HG02759 (cell line): ENCODE measurements around the gene PLAAT5.

Experiments
- ATAC-seq: cut with Tn5 transposase; IDR thresholded peaks from one replicate; pipeline ENCODE4 v1.9.1; 2021; ENCODE audit warnings: mild to moderate bottlenecking, moderate library complexity; ENCODE audit not compliant: unreplicated experiment

Gene PLAAT5

GRCh38 chr11:63516109-63516508 lies 25.1 kb upstream of the PLAAT5 start:
- no peak for ATAC-seq

- no peak for ATAC-seq
Observed at GRCh38 chr11:63512816-63513215, 21.8 kb upstream of the PLAAT5 start.

DNA sequence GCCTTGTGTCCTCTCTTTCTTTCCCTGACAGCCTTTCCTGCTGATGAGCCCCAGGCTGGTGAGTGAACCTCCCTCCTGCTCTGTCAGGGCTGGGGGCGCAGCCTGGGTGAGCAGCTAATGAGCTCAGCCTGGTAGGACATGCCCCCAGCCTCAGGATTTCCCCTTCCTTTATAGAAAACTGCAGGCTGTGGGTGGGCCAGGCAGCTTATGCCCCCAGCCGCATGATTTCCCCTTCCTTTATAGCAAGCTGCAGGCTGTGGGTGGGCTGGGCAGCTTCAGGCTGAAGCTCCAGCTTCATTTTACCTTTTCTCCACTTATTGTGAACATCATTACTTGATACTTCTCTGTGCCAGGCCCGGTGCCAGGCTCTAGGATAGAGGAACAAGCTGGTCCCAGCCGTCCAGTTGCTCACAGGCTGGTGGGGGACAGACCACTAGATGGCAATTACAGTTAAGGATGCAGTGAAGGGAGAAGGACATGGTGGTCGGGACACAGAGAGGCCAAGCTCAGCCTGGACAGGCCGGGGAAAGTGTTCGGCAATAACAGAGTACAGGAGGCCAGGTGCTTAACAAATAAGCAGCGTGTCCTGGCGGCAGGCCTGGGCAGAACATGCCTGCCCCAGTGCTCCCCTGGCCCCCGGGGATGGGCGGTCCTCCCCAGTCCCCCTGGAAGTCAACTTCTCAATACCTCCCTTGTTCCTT lies 20.2 kb upstream of the PLAAT5 start:
- no peak for ATAC-seq

GRCh38 chr11:63510360-63511047 lies 19.5 kb upstream of the PLAAT5 start:
- ATAC-seq, result no peak

- no peak for ATAC-seq
Observed at GRCh38 chr11:63508745-63509144, 17.8 kb upstream of the PLAAT5 start.

DNA sequence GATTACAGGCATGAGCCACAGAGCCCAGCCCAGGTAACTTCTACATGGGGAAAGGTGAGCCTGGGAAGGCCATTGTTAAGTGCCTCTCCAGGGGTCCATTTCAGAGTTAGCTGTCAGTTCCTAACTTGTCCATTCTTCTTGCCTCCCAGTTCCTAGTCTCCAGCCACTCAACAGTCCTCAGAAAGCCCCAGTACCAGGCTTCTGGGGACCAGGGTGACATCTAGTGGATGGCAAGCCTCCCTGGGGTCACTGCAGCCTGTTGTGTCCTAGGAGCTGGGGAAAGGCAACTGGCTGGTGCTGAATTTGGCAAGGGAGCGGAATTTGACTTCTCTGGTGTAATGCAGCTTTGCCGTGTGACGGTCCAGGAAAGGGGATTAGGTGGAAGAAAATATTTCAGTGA lies 17.0 kb upstream of the PLAAT5 start:
- ATAC-seq, result no peak

DNA sequence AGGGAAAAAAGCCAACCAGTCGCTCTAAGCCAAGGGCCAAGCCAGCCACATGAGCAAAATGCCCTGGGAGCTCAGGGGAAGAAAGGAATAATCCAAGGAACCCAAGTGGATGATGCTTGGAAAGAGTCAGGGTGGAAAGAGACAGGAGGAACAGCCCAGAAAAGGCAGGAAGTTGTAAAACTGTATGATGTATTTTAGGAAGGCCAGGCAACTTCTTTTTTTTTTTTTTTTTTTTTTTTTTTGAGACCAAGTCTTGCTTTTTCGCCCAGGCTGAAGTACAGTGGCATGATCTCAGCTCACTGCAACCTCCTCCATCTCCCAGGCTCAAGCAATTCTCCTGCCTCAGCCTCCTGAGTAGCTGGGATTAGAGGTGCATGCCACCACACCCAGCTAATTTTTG lies 16.5 kb upstream of the PLAAT5 start:
- no peak for ATAC-seq

GRCh38 chr11:63506876-63507275 lies 15.9 kb upstream of the PLAAT5 start:
- ATAC-seq, result no peak

- ATAC-seq, result no peak
Observed at GRCh38 chr11:63505857-63506528, 15.0 kb upstream of the PLAAT5 start, which contains the start of gene LGALS12. LGALS12 (plus strand) TSS chr11:63506084; CDS start chr11:63506459, 375 bp downstream.

DNA sequence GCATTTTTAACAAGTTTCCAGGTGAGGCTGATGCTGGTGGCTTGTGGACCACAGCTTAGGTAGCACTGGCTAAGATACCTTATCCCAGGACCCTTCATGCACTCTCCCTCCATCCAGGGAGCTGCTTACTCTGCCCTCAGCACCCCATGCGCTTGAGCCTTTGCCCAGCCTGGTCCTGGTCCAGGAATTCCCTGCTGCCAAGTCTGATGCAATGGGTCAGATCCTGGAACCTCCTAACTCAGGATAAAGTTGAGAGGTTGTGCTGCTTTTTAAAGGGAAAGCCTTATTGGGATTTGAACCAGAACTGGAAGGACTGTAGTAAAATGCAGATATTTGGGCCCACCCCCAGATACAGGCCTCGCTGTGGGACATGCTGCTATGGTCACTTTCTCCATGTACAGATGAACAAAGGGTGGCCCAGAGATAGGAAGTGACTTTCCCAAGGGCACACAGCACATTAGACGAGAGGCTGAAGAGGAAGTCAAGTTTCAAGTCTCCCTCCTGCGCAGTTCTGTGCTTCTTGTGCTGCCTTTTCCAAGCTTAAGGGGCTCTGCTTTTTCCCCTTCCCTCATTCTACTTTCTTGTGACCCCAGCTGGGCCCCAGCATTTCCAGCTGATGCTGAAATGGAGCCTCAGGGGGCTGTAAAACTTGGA lies 14.1 kb upstream of the PLAAT5 start:
- ATAC-seq, result no peak

DNA sequence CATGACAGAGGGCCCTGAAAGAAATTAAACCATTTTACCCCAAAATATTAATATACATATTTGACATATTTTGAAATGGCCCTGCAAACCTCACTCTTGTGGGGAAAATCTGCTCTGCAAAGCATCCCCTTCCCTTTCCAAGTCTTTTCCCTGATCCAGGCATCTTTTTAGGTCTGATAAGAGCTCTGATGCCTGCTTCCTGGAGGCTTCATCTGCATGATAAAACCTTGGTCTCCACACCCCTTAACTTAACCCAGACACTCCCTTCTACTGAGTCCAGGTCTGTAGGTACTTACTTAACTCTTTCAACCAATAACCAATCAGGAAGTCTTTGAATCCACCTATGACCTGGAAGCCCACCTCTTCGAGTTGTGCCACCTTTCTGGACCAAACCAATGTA lies 13.1 kb upstream of the PLAAT5 start:
- ATAC-seq, result no peak

GRCh38 chr11:63503492-63503891 lies 12.5 kb upstream of the PLAAT5 start:
- ATAC-seq, result no peak

GRCh38 chr11:63502252-63502820 lies 11.4 kb upstream of the PLAAT5 start:
- ATAC-seq, result no peak

DNA sequence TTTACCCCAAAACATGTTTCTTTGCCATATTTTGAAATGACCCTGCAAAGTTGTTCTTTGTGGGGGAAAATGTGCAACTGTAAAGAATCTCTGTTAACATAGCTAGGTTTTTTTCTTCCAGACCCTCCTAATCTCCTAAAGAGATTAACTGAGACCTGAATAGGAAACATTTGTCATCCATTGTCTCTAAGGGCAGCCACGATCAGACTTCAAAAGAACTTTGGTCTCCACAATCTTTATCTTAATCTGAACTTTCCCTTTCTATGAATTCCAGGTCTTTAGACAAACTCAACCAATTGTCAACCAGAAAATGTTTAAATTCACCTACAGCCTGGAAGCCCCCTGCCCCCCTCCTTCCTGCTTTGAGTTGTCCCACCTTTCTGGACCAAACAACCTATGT lies 10.3 kb upstream of the PLAAT5 start:
- ATAC-seq, result no peak

GRCh38 chr11:63499874-63500273 lies 8.9 kb upstream of the PLAAT5 start:
- no peak for ATAC-seq

GRCh38 chr11:63494975-63495374 lies 4.0 kb upstream of the PLAAT5 start:
- no peak for ATAC-seq

- ATAC-seq, result no peak
Observed at GRCh38 chr11:63493127-63493526, 2.2 kb upstream of the PLAAT5 start.

GRCh38 chr11:63492441-63492840 lies 1.5 kb upstream of the PLAAT5 start:
- no peak for ATAC-seq

- ATAC-seq, result no peak
Observed at GRCh38 chr11:63491636-63492372, 837 bp upstream of the PLAAT5 start.

DNA sequence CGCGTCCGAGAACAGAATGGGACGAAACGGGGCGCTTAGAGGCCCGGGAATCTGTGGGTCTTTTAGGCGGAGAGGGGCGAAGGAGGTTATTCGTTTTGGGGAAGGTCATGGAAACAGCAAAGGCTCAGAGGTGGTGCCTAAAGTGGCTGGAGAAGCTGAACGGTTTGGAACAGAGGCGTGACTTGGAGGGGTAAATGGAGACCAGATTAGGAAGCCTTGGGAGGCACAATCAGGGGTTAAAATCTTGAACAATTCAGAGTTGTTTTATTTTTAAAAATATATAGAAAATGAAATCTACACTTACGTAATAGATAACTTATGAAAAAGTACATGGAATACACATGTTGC lies 247 bp upstream of the PLAAT5 start:
- no peak for ATAC-seq

DNA sequence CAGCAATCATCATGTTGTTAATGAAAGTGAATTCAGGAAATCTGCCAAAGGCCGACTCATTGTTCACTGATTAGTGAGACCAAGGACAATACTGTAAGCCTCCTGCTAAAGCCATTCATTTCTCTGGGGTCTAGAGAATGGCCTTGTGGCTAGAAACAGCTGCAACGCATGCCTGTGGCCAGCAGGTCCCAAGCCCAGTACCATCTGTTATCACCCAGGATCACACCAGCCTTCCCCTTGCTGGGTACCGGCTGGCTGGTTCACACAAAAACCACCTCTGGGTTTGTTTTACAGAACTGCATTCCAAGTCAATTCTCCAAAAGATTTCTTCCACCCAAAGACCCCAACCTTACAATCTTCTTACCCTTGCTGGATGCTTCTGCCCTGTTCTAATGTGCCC lies 1.1 kb downstream of the PLAAT5 start:
- no peak for ATAC-seq
